Stimulated activated naive CD8-positive, alpha-beta T cell treated with anti-CD3 and anti-CD28 coated beads, Interleukin-15, Interleukin-2, amounts not matched to agents 100 ng/mL and 50 ng/mL, for 24 hours (primary cell): ENCODE results near the gene PLD2.
A peak's percentile ranks its signal among the peaks of the same experiment; 100 is the strongest.
"Not testable (repeated sequence)": the region's sequence is repeated elsewhere in the genome, so short reads cannot be mapped to it uniquely, and the experiment has no call there.

Experiments used
- H3K27ac Mint-ChIP-seq: one replicate; pipeline ENCODE4 v1.8.0; 2021; ENCODE audit warnings: mild to moderate bottlenecking, mixed read lengths
- H3K27me3 Mint-ChIP-seq: one replicate; pipeline ENCODE4 v1.8.0; 2021; ENCODE audit warnings: mixed read lengths
- H3K36me3 Mint-ChIP-seq: one replicate; pipeline ENCODE4 v1.8.0; 2021; ENCODE audit warnings: low read depth, mixed read lengths
- H3K4me1 Mint-ChIP-seq: one replicate; pipeline ENCODE4 v1.8.0; 2021; ENCODE audit warnings: low read depth, mixed read lengths
- H3K4me3 Mint-ChIP-seq: one replicate; pipeline ENCODE4 v1.8.0; 2021; ENCODE audit warnings: mild to moderate bottlenecking, mixed read lengths
- H3K9me3 Mint-ChIP-seq: one replicate; pipeline ENCODE4 v1.8.0; 2021; ENCODE audit warnings: mixed read lengths

PLD2 gene

DNA sequence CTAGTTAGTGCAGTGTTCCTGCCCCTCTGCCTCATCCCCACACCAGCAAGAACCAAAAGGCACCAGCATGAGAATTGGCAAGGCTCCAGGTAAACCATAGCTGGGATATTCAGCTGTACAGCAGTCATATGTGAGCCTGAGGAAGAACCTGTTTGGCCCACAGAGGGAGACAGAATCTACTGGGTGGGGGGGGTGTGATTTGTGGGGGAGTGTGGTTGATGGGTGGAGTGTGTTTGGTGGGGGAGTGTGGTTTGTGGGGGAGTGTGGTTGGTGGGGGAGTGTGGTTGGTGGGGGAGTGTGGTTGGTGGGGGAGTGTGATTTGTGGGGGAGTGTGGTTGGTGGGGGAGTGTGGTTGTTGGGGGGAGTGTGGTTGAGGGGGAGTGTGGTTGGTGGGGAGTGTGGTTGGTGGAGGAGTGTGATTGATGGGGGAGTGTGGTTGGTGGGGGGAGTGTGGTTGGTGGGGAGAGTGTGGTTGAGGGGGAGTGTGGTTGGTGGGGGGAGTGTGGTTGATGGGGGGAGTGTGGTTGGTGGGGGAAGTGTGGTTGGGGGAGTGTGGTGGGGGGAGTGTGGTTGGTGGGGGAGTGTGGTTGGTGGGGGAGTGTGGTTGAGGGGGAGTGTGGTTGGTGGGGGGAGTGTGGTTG lies 45.7 kb downstream of the PLD2 start:
- Mint-ChIP-seq H3K36me3 (peaks cover 20% of the 10 kb centered on the region), H3K27me3 (peaks cover 3% of the 10 kb centered on the region), H3K9me3 (peaks cover 6% of the 10 kb centered on the region), H3K4me3 (peak overlapping the region; percentile 24), H3K27ac (peak overlapping the region; percentile 63), H3K4me1 (peaks cover 7% of the 10 kb centered on the region)

DNA sequence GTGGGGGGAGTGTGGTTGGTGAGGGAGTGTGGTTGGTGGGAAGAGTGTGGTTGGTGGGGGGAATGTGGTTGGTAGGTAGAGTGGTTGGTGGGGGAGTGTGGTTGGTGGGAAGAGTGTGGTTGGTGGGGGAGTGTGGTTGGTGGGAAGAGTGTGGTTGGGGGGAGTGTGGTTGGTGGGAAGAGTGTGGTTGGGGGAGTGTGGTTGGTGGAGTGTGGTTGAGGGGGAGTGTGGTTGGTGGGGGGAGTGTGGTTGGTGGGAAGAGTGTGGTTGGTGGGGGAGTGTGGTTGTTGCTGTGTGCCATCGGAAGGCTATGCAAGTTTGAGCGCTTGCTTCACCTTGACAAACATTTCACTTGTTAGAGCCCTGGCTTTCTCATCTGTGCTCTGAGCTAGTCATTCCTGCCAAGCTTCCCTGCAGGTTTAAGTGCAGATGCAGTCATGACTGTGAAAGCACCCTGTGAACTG lies 46.3 kb downstream of the PLD2 start:
- peaks cover 7% of the 10 kb centered on the region for H3K4me1 Mint-ChIP-seq

DNA sequence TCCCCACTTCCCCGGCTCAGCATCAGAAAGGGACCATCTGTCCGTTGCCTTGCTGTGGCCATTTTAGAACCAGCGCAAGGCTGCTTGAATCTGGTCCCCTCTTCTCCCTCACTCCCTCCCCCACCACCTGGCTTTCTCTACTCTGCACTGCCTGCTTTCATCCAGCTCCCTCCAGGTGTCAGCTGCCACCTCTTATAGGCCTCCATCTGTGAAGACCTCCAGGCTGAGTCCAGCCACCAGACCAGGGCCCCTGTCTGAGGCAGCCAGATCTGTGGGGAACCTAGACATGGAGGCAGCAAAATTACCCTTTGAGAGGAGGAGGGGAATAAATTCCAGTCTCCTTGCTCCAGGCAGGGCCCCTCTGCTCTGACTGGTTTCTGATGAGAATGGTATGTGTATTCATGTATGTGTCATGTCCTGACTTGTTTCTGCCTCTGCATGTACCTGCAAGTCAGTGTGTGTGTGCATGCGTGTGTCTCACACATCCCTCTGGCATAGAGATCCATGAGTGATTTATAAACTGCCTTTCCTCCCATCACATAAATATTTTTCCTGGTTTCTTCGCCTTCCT lies 47.2 kb downstream of the PLD2 start:
- Mint-ChIP-seq H3K4me3 (no peak overlapping the region), H3K4me1 (peaks cover 10% of the 10 kb centered on the region), H3K27ac (no peak overlapping the region), H3K36me3 (peaks cover 20% of the 10 kb centered on the region), H3K27me3 (peaks cover 3% of the 10 kb centered on the region), H3K9me3 (peaks cover 6% of the 10 kb centered on the region)

More for the DNA sequence above, 46.3 kb downstream of the PLD2 start:
- Mint-ChIP-seq H3K36me3 (peaks cover 20% of the 10 kb centered on the region), H3K27me3 (peaks cover 3% of the 10 kb centered on the region), H3K9me3 (peaks cover 6% of the 10 kb centered on the region), H3K27ac (no peak overlapping the region), H3K4me3 (no peak overlapping the region)

DNA sequence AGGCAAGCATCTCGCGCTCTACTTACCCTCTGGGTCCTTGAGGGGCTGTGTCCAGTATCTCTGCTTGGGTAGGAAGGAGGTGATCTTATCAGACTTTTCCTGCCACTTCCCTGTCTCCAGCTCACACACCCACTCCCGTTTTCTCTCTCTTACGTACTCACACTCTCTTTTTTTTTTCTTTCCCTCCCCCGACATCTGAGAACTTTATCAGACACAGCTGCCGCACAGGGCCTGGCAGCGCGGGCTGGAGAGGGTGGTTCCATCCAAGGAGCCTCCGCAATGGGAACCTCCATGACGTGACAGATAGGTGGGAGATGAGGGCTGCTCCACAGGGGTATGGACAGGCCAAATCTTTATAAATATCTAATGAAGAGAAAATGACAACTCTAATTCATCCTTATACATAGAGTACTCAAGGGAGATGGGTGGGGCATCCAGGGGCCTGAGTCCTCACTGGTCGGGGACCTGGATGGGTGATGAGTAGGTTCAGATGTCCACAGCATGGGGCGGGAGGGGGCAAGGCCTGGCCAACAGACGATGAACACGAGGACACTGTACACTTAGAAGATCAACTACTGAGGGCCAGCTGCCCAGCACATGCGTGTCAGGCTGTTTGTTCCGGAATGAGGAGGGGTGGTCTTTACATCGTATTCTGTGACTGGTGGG lies 49.5 kb downstream of the PLD2 start:
- Mint-ChIP-seq H3K36me3 (peaks cover 21% of the 10 kb centered on the region), H3K27ac (no peak overlapping the region), H3K27me3 (no peaks in the 10 kb centered on the region), H3K9me3 (peaks cover 6% of the 10 kb centered on the region), H3K4me1 (peaks cover 10% of the 10 kb centered on the region), H3K4me3 (no peak overlapping the region)

DNA sequence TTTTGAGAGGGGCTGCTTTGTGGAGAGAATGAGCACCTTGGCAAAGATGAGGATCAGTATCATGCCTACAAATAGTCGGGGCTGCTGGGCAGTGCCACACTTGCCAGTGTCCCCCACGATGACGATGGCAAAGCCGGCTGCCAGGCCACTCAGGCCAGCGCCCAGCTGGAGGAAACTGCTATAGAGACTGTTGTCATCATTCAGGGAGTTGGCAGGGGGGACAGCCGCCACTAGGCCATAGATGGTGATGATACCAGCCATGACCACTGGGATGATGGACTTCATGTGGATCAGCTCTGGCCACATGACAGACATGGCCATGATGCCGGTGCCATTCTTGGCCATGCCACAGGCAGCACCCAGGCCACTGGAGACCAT lies 50.0 kb downstream of the PLD2 start:
- Mint-ChIP-seq H3K27ac (no peak overlapping the region), H3K9me3 (peaks cover 5% of the 10 kb centered on the region), H3K27me3 (no peaks in the 10 kb centered on the region), H3K4me1 (peaks cover 9% of the 10 kb centered on the region), H3K4me3 (no peak overlapping the region), H3K36me3 (peaks cover 20% of the 10 kb centered on the region)

DNA sequence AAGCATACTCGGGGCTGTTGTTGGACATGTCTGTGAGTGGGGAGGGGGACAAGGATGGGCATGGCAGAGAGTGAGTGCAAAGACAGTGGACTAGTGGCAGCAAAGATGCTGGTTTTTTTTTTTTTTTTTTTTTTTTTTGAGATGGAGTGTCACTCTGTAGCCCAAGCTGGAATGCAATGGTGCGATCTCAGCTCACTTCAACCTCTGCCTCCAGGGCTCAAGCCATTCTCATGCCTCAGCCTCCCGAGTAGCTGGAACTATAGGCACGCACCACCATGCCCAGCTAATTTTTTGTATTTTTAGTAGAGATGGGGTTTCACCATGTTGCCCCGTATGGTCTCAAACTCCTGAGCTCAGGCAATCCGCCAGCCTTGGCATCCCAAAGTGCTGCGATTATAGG lies 50.4 kb downstream of the PLD2 start:
- not testable (repeated sequence) for H3K27ac Mint-ChIP-seq, H3K27me3 Mint-ChIP-seq, H3K4me1 Mint-ChIP-seq, H3K9me3 Mint-ChIP-seq, H3K4me3 Mint-ChIP-seq
- H3K36me3 Mint-ChIP-seq, result peaks cover 15% of the 10 kb centered on the region

DNA sequence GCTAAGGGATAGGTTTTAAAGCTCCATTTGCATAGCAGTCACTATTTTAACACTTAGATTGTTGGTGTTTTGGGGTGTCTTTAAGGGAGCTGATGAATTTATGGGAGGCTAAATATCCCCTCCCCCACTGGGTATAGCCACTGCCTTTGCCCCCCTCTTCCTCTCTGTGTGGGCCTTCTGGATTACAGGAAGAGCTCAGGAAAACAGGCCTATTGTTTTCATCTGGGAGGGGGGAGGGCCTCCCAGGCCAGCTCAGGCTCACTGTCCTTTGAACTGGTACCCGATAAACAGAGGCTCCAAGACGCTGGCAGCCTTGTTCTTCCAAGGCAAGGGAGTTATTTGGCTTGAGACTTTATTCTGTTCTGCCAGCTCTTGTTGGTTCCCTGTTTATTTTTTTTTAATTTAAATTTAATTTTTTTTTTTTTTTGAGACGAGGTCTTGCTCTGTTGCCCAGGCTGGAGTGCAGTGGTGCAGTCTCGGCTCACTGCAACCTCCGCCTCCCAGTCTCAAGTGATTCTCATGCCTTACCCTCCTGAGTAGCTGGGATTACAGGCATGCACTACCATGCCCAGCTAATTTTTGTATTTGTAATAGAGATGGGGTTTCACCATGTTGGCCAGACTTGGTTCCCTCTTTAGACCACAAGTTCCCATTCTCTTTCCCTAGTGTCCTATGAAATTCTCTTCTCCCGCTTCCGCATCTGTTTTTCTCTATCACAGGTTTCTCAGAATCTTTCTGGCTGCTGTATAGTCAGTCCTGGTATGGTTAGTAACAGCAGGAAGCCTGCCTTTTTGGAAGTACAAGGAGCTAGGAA lies 51.3 kb downstream of the PLD2 start:
- Mint-ChIP-seq H3K4me1 (peaks cover 3% of the 10 kb centered on the region), H3K36me3 (peaks cover 14% of the 10 kb centered on the region), H3K9me3 (no peaks in the 10 kb centered on the region), H3K4me3 (no peak overlapping the region), H3K27ac (no peak overlapping the region), H3K27me3 (no peaks in the 10 kb centered on the region)

DNA sequence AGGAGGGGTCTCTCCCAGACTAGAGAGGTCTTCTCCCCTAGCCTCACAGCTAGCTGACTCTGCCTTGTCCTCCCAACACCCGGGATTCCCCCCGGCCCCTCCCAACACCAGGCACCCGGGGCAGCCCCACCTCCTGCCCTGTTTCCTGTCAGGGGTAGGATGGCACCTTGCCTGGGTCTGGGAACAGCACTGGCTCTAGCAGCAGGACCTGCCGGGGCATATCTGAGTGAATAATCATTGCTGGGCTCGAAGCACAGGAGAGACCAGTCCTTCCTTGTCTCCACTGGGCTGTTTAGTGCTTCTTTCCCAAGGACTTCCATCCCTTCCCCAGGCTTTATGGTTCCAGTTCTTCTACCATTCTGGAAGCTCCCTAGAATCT lies 51.9 kb downstream of the PLD2 start:
- no peak overlapping the region for H3K27ac Mint-ChIP-seq
- H3K4me3 Mint-ChIP-seq, result no peak overlapping the region
- peaks cover 3% of the 10 kb centered on the region for H3K4me1 Mint-ChIP-seq
- H3K36me3 Mint-ChIP-seq, result peaks cover 14% of the 10 kb centered on the region
- H3K27me3 Mint-ChIP-seq, result no peaks in the 10 kb centered on the region
- no peaks in the 10 kb centered on the region for H3K9me3 Mint-ChIP-seq

DNA sequence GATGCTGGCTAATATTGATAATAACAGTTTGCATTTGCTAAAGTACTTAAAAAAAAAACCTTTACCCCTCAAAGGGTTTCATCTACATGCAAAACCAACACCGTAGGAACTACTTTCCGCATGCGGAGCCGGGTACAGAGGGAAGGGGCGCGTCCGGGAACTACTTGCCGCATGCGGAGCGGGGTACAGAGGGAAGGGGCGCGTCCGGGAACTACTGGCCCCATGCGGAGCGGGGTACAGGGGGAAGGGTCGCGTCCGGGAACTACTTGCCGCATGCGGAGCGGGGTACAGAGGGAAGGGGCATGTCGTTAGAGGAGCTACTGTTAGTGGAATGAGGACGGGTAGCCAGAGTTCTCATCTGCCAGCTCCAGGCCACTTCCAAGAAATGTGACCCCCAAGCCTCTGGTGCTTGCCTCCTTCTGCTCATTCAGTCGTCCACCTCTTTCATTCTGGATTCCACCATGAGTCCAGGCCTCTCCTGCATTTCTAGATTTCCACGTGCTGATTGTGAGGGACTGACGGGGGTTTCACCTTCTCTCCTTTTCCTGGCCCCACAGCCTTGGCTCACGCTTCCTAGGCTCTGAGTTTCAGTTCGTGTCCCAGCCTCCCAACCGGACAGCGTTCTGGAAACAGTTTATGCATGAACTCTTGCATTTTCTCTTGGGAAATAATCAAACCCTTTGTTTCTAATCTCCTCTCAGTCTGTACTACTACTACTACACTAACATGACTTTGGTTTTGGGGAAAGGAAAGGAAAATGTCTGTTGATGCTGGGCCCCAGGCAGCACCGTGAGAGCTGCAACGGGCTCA lies 53.1 kb downstream of the PLD2 start:
- Mint-ChIP-seq H3K4me1 (peaks cover 3% of the 10 kb centered on the region), H3K36me3 (peaks cover 14% of the 10 kb centered on the region), H3K27ac (no peak overlapping the region)

DNA sequence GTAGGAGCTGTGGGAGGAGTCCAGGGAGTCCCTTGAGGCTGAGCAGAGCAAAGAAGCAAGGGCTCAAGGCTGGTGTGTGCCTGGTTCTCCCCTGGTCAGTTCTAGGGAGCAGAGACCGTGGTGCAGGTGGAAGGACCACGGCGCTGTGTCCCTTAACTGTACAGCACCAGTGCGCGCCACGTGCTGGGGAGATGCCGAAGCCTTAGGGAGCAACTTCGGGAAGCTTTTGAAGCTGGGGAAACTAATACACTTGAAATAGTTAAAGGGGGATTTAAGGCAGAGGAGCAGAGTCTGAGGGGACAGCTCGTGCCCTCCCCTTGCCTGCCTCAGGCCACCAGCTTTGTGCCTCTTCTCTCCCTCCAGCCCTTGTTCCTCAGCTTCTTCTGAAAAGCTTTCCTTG lies 53.7 kb downstream of the PLD2 start:
- H3K27me3 Mint-ChIP-seq, result no peaks in the 10 kb centered on the region
- no peak overlapping the region for H3K4me3 Mint-ChIP-seq
- H3K4me1 Mint-ChIP-seq, result peaks cover 3% of the 10 kb centered on the region
- H3K36me3 Mint-ChIP-seq, result peaks cover 14% of the 10 kb centered on the region
- no peak overlapping the region for H3K27ac Mint-ChIP-seq
- H3K9me3 Mint-ChIP-seq, result no peaks in the 10 kb centered on the region

More for the DNA sequence above, 53.1 kb downstream of the PLD2 start:
- Mint-ChIP-seq H3K9me3 (no peaks in the 10 kb centered on the region), H3K27me3 (no peaks in the 10 kb centered on the region), H3K4me3 (no peak overlapping the region)

DNA sequence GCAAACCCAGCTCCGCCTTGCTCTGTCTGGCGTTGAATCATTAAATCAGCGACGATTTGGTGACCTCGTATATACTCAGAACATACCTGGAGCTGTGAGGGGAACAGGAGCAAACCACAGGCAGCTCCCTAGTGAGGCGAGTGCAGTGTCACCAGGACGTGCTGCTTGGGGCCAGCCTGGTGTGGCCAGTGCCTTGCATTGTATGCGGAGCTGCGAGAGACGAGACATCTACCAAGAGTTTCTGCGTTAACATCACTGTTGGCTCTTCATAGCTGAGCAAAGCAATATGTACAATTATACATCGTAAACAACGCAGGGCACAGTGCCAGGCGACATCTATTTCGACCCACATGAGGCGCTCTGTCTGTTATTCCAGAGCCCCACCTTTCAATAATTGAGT lies 54.1 kb downstream of the PLD2 start:
- no peak overlapping the region for H3K4me3 Mint-ChIP-seq

DNA sequence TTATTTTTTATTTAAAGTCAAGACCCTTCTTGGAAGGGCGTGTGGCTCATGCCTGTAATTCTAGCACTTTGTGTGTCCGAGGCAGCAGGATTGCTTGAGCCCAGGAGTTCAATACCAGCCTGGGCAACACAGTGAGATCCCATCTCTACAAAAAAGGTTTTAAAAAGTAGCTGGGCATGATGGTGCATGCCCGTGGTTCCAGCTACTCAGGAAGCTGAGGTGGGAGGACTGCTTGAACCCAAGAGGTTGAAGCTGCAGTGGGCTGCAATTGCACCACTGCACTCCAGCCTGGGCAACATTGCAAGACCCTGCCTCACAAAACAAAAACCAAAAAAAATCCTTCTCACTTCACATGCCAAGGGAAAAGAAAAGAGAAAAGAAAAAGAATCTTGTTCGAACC lies 55.8 kb downstream of the PLD2 start:
- no peaks in the 10 kb centered on the region for H3K9me3 Mint-ChIP-seq
- no peak overlapping the region for H3K4me3 Mint-ChIP-seq
- no peak overlapping the region for H3K27ac Mint-ChIP-seq
- peaks cover 4% of the 10 kb centered on the region for H3K36me3 Mint-ChIP-seq
- peaks cover 3% of the 10 kb centered on the region for H3K4me1 Mint-ChIP-seq
- H3K27me3 Mint-ChIP-seq, result no peaks in the 10 kb centered on the region

More for the DNA sequence above, 54.1 kb downstream of the PLD2 start:
- Mint-ChIP-seq H3K9me3 (no peaks in the 10 kb centered on the region), H3K27ac (no peak overlapping the region), H3K4me1 (peaks cover 3% of the 10 kb centered on the region), H3K27me3 (no peaks in the 10 kb centered on the region), H3K36me3 (peaks cover 12% of the 10 kb centered on the region)

DNA sequence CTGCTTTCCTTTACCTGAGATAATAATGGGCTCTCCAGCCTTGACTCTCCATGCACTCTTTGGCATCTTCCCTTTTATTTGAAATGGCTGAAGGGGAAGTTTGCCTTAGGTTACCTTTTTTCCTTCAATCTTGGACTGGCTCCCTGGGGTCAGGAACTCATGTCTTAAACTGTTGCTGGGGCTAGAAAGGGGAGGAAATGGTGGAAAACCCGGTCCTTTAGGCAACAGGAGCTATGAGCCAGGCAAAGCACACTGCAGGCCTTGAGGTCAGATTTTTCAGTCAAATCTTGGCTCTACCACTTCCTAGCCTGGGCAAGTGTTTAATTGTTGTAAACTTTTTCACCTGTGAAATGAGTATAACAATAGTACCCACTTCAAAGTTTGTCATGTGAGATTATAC lies 56.4 kb downstream of the PLD2 start:
- Mint-ChIP-seq H3K4me3 (no peak overlapping the region), H3K36me3 (peaks cover 4% of the 10 kb centered on the region), H3K27me3 (no peaks in the 10 kb centered on the region), H3K9me3 (no peaks in the 10 kb centered on the region), H3K4me1 (peaks cover 3% of the 10 kb centered on the region), H3K27ac (no peak overlapping the region)

DNA sequence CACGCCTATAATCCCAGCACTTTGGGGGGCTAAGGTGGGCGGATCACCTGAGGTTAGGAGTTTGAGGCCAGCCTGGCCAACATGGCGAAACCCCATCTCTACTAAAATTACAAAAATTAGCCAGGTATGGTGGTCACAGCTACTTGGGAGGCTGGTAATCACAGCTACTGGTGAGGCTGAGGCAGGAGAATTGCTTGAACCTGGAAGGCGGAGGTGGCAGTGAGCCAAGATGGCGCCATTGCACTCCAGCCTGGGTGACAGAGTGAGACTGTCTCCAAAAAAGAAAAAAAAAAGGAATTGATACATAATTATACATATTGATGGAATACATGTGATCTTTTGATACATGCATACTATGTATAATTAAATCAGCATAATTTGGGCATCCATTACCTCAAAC lies 60.6 kb downstream of the PLD2 start:
- not testable (repeated sequence) for H3K27ac Mint-ChIP-seq, H3K36me3 Mint-ChIP-seq, H3K4me3 Mint-ChIP-seq, H3K27me3 Mint-ChIP-seq, H3K4me1 Mint-ChIP-seq, H3K9me3 Mint-ChIP-seq
